T1000 (cell line): ENCODE results near the gene DACT2.
"Not testable (repeated sequence)": the region's sequence is repeated elsewhere in the genome, so short reads cannot be mapped to it uniquely, and the experiment has no call there.

Experiments
- DNase-seq: peaks from one replicate; lab custom pipeline; 2025; ENCODE audit warnings: mixed read lengths; lab: John Stamatoyannopoulos, UW

DACT2 gene

DNA sequence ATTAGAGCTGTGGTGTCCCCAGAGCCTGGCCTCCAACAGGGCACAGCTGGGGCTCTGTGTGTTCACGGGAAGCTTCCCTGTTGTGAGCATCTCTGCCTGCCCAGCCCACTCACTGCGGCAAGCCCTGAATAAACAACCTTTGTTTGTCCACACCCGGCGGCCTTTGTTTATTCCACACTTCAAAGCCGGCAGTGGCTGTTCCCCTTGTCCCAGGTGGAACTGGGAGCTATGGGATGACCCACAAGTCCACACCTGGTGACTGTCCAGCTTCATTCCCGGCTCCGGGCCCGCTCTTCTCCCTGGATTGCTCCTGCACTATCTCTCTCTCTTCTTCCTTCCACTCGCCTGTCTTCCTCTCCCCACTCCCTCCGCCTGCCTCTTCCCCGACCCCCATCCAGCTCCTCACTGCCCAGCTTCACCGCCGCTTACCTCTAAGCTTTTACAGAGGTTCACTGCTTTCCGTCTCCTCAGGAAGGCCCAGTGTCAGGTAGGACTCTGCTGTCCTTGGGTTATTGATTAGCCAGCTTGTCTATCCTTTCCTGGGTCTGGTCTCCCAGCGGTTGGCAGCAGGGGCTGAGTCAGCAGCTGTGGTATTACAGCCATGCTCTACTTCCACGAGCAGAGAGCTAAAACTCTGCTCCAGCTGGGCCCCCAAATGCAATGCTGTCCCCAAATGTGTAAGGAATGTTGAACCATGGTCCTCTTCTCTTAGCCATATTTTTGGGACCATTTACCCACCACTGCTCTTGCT, 17.8 kb downstream of the DACT2 start:
- no peak for DNase-seq

DNA sequence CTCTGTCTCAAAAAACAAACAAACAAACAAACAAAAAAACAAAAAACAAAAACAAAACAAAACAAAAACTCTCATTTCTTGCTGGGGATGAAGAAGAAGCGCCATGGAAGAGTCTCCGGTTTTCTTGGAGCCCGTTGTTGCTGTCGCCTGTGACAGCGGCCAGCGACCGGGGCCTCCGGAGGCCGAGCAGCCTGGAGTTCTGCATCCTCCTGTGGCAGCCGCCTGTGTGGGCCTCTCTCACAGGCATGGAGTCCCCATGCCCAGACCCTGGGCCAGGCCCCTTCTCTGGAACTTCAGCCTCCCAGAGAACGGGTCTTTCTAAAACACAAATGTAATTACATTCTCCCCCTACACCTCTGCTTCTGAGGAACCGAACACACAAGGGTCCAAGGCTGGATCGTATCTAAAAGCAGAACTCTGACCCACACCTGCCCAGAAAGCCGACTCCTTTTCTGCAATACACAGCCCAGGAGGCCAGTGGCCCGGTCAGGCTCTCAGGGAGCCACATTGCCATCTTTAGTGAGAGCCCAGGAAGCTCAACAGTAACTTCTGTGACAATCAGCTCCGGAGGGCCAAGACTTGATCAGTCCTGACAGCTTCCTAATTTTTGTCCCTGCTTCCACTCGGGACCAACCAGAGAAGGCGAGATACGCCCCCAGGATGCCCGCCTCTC, 18.5 kb downstream of the DACT2 start:
- DNase-seq, result no peak

DNA sequence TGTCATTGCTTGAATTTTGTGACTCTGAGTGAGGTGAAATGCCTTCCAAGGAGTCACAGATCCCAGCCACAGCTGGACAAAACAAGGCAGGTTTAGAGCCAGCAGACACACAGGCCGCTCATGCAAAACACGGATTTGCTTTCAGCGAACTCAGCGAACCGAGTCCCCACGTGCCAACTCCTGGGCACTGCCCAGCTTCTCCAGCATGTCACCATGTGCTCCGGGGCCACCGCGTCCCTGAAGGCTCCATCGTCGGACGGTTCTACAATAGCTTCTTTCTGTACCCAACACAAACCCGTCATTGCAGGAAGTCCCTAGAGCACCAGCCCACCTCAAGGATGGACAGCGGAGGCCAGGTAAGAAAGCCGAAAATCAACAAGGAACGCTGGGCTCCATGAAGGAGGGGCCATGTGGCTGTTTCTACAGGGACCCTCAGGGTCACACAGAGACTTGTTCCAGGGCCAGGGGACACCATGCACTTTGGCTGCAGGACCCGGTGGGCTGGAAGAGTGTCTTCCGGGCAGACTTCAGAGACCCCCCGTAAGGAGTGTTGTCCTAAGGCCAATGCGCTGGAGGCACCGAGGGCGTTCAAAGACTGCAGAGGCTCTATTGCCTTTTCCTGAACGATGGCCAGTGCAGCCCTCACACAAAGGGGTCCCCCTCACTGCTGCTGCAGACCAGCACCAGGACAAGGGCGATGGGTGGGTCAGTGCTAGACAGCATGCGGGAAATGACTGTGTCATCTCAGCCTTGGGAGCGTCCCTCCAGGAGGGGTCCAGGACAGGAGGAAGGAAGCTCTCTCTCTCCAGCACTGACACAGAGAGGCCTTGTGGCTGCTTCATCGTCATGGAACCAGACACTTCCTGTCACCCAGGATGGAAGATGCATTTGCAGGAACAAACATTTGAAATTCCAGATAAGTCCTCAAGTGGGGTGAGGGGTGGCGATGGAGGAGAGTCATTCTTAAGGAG, 19.8 kb downstream of the DACT2 start:
- no peak for DNase-seq

GRCh38 chr6:168297643-168298042, 21.9 kb downstream of the DACT2 start:
- DNase-seq, result no peak

DNA sequence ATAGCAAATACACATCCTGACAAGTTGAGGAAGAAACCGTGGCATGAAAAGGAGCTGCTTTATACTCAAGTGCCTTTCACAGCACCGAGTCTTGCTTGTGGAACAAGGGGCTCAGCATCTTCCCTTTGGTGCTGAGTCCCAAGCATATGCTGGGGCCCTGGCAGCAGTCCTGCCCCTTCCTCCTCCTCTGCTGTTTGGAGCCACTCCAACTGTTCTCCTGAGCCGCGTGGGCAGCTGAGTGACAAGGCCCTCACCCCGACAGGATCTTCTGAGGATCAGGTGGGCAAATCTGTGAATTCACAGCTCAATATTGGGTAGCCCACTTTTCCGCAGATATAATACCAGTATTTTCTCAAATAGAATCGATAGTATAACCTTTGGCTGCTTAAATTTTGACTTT, 24.7 kb downstream of the DACT2 start:
- DNase-seq, result no peak

DNA sequence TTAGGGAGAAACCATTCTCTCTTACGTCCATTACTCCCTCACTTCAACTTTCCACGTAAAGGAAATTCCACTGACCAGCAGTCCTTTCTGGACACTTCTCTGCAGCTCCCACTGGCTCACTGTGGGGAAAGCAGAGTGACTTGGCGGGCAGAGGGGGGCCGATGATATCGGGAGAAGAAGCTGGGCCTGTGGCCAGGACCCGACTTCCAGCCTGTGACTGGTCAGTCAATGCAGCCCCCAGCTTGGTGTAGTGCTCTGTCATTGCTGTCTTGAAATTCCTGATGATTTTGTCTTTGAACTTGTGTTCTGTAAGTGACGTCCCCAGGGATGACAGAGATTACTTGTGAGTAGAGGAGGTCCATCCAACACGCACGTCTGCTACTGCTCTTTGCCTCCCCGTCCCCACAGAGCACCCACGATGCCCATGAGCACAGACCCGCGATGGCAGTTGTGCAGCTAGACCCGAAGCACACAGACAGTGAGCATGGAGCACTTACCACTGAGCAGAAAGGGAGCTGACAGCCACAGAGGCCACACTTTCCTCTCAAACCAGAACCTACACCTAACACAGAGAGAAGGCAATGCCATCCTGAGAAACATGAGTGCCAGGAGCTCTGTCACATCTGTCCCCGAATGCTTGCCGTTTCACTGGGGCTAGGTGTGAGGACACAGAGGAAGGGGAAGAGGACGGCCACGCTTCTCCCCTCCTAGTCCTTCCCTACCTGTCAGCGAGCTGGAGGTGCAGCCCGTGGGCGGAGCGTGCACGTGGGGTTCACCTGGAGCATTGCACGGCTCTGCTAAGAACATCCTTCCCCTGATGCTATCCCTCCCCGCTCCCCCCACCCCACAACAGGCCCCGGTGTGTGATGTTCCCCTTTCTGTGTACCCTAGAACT, 25.7 kb downstream of the DACT2 start:
- DNase-seq, result no peak

- no peak for DNase-seq
These were observed 26.8 kb downstream of the DACT2 start for GRCh38 chr6:168292826-168293225.

DNA sequence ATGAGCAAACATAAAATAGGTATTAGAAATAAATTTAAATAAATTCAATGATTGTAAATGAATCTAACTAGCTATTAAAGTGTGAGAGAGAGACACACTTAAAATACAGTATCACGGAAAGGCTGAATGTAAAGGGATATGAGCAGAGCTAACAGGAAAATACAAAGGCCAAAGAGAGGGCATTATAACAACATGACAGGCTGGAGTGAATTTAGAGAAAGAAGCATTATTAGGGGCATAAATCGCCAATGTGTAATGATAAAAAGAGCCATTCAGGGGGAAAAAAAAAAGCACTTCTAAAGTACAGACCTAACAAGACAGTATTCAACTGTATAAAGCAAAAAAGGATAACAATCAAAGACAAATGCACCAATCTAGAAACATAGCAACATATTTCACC, 28.1 kb downstream of the DACT2 start:
- DNase-seq, result no peak

- no peak for DNase-seq
These were observed 29.5 kb downstream of the DACT2 start for GRCh38 chr6:168290095-168290494.

DNA sequence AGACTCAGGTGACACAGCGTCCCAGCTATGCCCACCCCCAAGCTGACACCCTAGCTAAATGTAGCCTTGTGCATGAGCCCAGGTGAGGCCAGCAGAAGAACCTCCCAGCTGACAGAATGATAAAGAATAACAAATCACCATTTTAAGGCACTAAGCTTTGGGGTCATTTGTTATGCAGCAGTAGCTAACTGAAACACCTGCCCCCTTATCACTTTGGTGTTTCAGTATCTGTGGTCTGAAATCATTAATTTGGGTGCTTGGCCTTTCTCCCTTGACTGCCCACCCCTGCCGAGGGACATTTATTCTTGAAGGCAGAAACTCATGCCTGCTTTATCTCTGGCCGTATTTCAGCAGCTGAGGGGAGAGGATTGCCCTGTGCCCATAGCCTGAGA, 30.0 kb downstream of the DACT2 start:
- no peak for DNase-seq

GRCh38 chr6:168288781-168289570, 30.6 kb downstream of the DACT2 start:
- no peak for DNase-seq

DNA sequence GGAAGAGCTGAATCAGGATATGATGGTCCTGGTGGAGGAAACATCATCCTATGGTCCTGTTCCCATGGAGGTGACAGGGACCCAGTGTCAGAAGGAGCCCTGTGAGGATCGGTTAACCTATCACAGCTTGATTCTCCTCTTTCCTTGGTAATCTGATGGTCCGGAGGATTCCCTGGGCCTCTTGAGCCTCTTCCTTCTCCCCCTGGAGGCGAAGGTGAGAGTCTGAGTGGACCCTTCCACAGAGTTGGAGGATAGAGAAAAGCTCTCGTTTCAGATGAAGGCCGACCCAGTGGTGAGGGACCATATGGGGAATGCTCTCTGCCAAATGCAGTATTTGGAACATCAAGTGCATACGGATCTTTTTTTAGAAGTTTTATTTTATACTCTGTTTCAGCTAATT, 32.1 kb downstream of the DACT2 start:
- not testable (repeated sequence) for DNase-seq

DNA sequence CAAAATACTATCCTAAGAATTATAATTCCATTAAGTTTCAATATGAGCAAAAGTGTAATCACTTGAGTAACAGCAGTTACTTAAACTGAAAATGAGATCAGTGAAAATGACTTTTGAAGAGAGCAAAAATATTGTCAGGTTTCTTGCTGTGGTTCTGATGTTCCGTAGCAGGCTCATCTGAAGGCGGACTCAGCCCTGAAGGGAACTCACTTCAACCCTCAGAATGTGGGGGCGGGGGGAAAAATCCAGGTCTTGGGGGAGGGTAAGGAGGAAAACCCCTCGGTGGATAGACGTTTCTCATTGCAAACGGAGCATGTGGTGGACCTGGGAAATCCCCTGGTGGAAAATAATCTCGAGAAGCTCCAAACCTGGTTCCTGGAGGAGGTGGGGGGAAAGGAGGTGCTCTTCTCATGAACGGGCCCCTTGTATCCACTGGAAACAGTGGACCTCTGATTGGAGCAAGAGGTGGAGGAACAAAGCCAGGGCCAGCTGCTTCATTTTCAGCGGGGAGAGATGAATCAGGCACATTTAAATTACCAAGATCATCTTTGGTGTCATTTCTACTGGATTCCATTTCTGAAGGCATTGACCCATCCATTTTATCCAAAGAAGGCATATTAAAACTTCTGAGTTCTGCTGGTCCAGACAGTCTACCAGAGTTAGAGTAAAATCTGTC, 32.7 kb downstream of the DACT2 start:
- not testable (repeated sequence) for DNase-seq

- DNase-seq, result no peak
These were observed 33.5 kb downstream of the DACT2 start for GRCh38 chr6:168286116-168286515.

- DNase-seq, result no peak
These were observed 34.1 kb downstream of the DACT2 start for GRCh38 chr6:168285456-168285855.

DNA sequence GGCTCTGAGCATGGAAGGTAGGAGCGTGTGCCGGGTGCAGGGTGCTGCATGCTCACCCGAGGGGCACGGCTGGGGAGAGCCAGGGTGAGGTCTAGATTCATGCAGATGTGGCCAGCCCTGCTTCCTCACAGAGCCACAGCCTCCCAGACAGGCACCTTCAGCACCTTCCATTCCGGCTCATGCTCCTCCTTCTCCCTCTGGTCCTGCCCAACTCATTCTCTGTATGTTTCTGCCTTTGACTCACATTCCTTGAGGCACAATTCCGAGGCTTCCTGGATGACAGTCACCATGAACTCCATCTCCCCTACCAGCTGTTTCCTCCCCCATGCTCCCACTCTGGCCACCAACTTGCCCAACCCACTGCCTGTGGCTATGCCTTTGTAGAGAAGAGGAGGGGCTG, 35.4 kb downstream of the DACT2 start:
- DNase-seq, result no peak

DNA sequence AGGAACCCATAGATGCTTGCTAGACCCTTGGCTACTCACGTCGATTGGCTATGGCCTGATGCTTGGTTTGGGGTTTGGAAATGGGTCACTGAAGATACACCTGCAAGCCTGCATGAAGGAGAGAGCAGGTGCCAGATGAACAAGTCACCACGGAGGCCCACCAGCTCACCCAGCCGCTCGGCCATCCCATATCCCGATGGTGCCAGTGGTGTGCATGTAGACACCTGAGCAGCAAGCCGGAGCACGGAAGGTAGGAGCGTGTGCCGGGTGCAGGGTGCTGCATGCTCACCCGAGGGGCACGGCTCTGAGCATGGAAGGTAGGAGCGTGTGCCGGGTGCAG, 35.9 kb downstream of the DACT2 start:
- DNase-seq, result no peak

GRCh38 chr6:168282985-168283685, 36.4 kb downstream of the DACT2 start:
- no peak for DNase-seq

GRCh38 chr6:168281826-168282225, 37.8 kb downstream of the DACT2 start:
- no peak for DNase-seq

DNA sequence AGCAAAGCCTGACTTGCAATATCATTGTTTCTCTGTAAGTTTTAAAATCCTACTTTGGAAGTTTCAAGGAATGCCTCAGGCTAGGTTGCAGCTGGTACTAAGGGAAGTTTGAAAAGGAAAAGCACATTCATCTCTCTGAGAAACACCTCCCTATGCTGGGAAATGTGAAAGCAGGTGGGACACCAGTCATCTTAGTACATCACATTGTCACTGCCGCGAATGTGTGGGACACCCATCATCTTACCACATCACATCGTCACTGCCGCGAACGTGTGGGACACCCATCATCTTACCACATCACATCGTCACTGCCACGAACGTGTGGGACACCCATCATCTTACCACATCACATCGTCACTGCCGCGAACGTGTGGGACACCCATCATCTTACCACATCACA, 38.3 kb downstream of the DACT2 start:
- DNase-seq, result not testable (repeated sequence)
